Measurements from ENCODE around the gene UBASH3B.

The UBASH3B gene

GRCh38 chr11:122633219-122633829 lies 22.2 kb upstream of the UBASH3B start:
- H3K4me3 Mint-ChIP-seq: no peak overlapping the region
- H3K4me1 Mint-ChIP-seq (ENCODE audit: low read depth): peaks cover 5% of the 10 kb centered on the region
- no peak overlapping the region for H3K27ac Mint-ChIP-seq
- H3K36me3 Mint-ChIP-seq (ENCODE audit: low read depth): no peaks in the 10 kb centered on the region
- H3K9me3 Mint-ChIP-seq: no peaks in the 10 kb centered on the region
- H3K27me3 Mint-ChIP-seq (ENCODE audit: low read depth): peaks cover 15% of the 10 kb centered on the region

GRCh38 chr11:122634501-122634900 lies 21.0 kb upstream of the UBASH3B start:
- H3K4me3 Mint-ChIP-seq: no peak overlapping the region
- no peaks in the 10 kb centered on the region for H3K36me3 Mint-ChIP-seq (ENCODE audit: low read depth)
- peaks cover 5% of the 10 kb centered on the region for H3K4me1 Mint-ChIP-seq (ENCODE audit: low read depth)
- peaks cover 13% of the 10 kb centered on the region for H3K27me3 Mint-ChIP-seq (ENCODE audit: low read depth)
- H3K27ac Mint-ChIP-seq: no peak overlapping the region
- H3K9me3 Mint-ChIP-seq: no peaks in the 10 kb centered on the region

GRCh38 chr11:122637541-122637940 lies 18.0 kb upstream of the UBASH3B start:
- Mint-ChIP-seq H3K9me3 (no peaks in the 10 kb centered on the region), H3K4me1 (ENCODE audit: low read depth) (peaks cover 5% of the 10 kb centered on the region), H3K4me3 (no peak overlapping the region), H3K27ac (no peak overlapping the region), H3K27me3 (ENCODE audit: low read depth) (peaks cover 13% of the 10 kb centered on the region), H3K36me3 (ENCODE audit: low read depth) (no peaks in the 10 kb centered on the region)

GRCh38 chr11:122642472-122642922 lies 13.0 kb upstream of the UBASH3B start:
- Mint-ChIP-seq H3K27me3 (ENCODE audit: low read depth) (peaks cover 17% of the 10 kb centered on the region), H3K27ac (no peak overlapping the region), H3K4me1 (ENCODE audit: low read depth) (peaks cover 3% of the 10 kb centered on the region), H3K36me3 (ENCODE audit: low read depth) (no peaks in the 10 kb centered on the region), H3K4me3 (no peak overlapping the region), H3K9me3 (no peaks in the 10 kb centered on the region)

- Mint-ChIP-seq H3K27ac (no peak overlapping the region), H3K27me3 (ENCODE audit: low read depth) (peaks cover 17% of the 10 kb centered on the region), H3K9me3 (no peaks in the 10 kb centered on the region), H3K4me1 (ENCODE audit: low read depth) (no peaks in the 10 kb centered on the region), H3K4me3 (no peak overlapping the region), H3K36me3 (ENCODE audit: low read depth) (no peaks in the 10 kb centered on the region)
Observed at GRCh38 chr11:122642971-122643370, 12.6 kb upstream of the UBASH3B start.

GRCh38 chr11:122645847-122646246 lies 9.7 kb upstream of the UBASH3B start:
- H3K27me3 Mint-ChIP-seq (ENCODE audit: low read depth): peaks cover 17% of the 10 kb centered on the region
- no peak overlapping the region for H3K27ac Mint-ChIP-seq
- H3K36me3 Mint-ChIP-seq (ENCODE audit: low read depth): no peaks in the 10 kb centered on the region
- H3K4me1 Mint-ChIP-seq (ENCODE audit: low read depth): no peaks in the 10 kb centered on the region
- no peak overlapping the region for H3K4me3 Mint-ChIP-seq
- no peaks in the 10 kb centered on the region for H3K9me3 Mint-ChIP-seq

GRCh38 chr11:122646549-122647340 lies 8.8 kb upstream of the UBASH3B start:
- H3K9me3 Mint-ChIP-seq: no peaks in the 10 kb centered on the region
- no peak overlapping the region for H3K27ac Mint-ChIP-seq
- H3K4me1 Mint-ChIP-seq (ENCODE audit: low read depth): no peaks in the 10 kb centered on the region
- no peak overlapping the region for H3K4me3 Mint-ChIP-seq
- H3K27me3 Mint-ChIP-seq (ENCODE audit: low read depth): peaks cover 22% of the 10 kb centered on the region
- H3K36me3 Mint-ChIP-seq (ENCODE audit: low read depth): no peaks in the 10 kb centered on the region

GRCh38 chr11:122647736-122648275 lies 7.7 kb upstream of the UBASH3B start:
- Mint-ChIP-seq H3K36me3 (ENCODE audit: low read depth) (no peaks in the 10 kb centered on the region), H3K27ac (no peak overlapping the region), H3K4me3 (no peak overlapping the region), H3K4me1 (ENCODE audit: low read depth) (no peaks in the 10 kb centered on the region), H3K9me3 (no peaks in the 10 kb centered on the region), H3K27me3 (ENCODE audit: low read depth) (peaks cover 22% of the 10 kb centered on the region)

- H3K9me3 Mint-ChIP-seq: no peaks in the 10 kb centered on the region
- H3K27me3 Mint-ChIP-seq (ENCODE audit: low read depth): peaks cover 32% of the 10 kb centered on the region
- H3K27ac Mint-ChIP-seq: no peak overlapping the region
- H3K4me1 Mint-ChIP-seq (ENCODE audit: low read depth): no peaks in the 10 kb centered on the region
- no peaks in the 10 kb centered on the region for H3K36me3 Mint-ChIP-seq (ENCODE audit: low read depth)
- no peak overlapping the region for H3K4me3 Mint-ChIP-seq
Observed at GRCh38 chr11:122649116-122649515, 6.4 kb upstream of the UBASH3B start.

- H3K27me3 Mint-ChIP-seq (ENCODE audit: low read depth): peaks cover 47% of the 10 kb centered on the region
- peaks cover 8% of the 10 kb centered on the region for H3K4me1 Mint-ChIP-seq (ENCODE audit: low read depth)
- no peaks in the 10 kb centered on the region for H3K9me3 Mint-ChIP-seq
- H3K4me3 Mint-ChIP-seq: no peak overlapping the region
- H3K36me3 Mint-ChIP-seq (ENCODE audit: low read depth): no peaks in the 10 kb centered on the region
- H3K27ac Mint-ChIP-seq: no peak overlapping the region
Observed at GRCh38 chr11:122650619-122651018, 4.9 kb upstream of the UBASH3B start.

GRCh38 chr11:122652495-122652894 lies 3.0 kb upstream of the UBASH3B start:
- H3K27ac Mint-ChIP-seq: no peak overlapping the region
- peaks cover 8% of the 10 kb centered on the region for H3K4me1 Mint-ChIP-seq (ENCODE audit: low read depth)
- H3K9me3 Mint-ChIP-seq: no peaks in the 10 kb centered on the region
- no peak overlapping the region for H3K4me3 Mint-ChIP-seq
- peaks cover 57% of the 10 kb centered on the region for H3K27me3 Mint-ChIP-seq (ENCODE audit: low read depth)
- H3K36me3 Mint-ChIP-seq (ENCODE audit: low read depth): no peaks in the 10 kb centered on the region

- Mint-ChIP-seq H3K27ac (no peak overlapping the region), H3K27me3 (ENCODE audit: low read depth) (peaks cover 57% of the 10 kb centered on the region), H3K9me3 (no peaks in the 10 kb centered on the region), H3K4me3 (no peak overlapping the region), H3K36me3 (ENCODE audit: low read depth) (no peaks in the 10 kb centered on the region), H3K4me1 (ENCODE audit: low read depth) (peaks cover 8% of the 10 kb centered on the region)
Observed at GRCh38 chr11:122653916-122654585, 1.5 kb upstream of the UBASH3B start.

- no peaks in the 10 kb centered on the region for H3K36me3 Mint-ChIP-seq (ENCODE audit: low read depth)
- peaks cover 68% of the 10 kb centered on the region for H3K27me3 Mint-ChIP-seq (ENCODE audit: low read depth)
- H3K4me1 Mint-ChIP-seq (ENCODE audit: low read depth): peaks cover 8% of the 10 kb centered on the region
- peak overlapping the region; percentile 55 for H3K27ac Mint-ChIP-seq
- H3K4me3 Mint-ChIP-seq: peak overlapping the region; percentile 94
- no peaks in the 10 kb centered on the region for H3K9me3 Mint-ChIP-seq
Observed at GRCh38 chr11:122656073-122656630, 630 bp downstream of the UBASH3B start.

- peaks cover 8% of the 10 kb centered on the region for H3K4me1 Mint-ChIP-seq (ENCODE audit: low read depth)
- no peaks in the 10 kb centered on the region for H3K9me3 Mint-ChIP-seq
- peak overlapping the region; percentile 67 for H3K27ac Mint-ChIP-seq
- H3K27me3 Mint-ChIP-seq (ENCODE audit: low read depth): peaks cover 65% of the 10 kb centered on the region
- no peaks in the 10 kb centered on the region for H3K36me3 Mint-ChIP-seq (ENCODE audit: low read depth)
- peak overlapping the region; percentile 94 for H3K4me3 Mint-ChIP-seq
Observed at GRCh38 chr11:122656631-122657101, 1.1 kb downstream of the UBASH3B start.
